Activated naive CD4-positive, alpha-beta T cell treated with anti-CD3 and anti-CD28 coated beads, Interleukin-2, amount 10 ng/mL, durations not matched to agents 7 days and 5 days (primary cell): Measurements from ENCODE around the gene OSBPL2.

ENCODE experiments used
- CTCF ChIA-PET: fragments of 350-600 bp; sonication (Branson Sonifier 250); formaldehyde crosslinking; loops from one replicate; lab custom pipeline; 2021; ENCODE audit warnings: antibody characterized with exemption; lab: Charles Lee
- DNase-seq: peaks from one replicate; pipeline ENCODE4 v3.0.0-alpha.2; 2020
- H3K27ac Mint-ChIP-seq: one replicate; pipeline ENCODE4 v1.8.0; 2021; ENCODE audit warnings: mild to moderate bottlenecking, moderate library complexity, mixed read lengths
- H3K27me3 Mint-ChIP-seq: one replicate; pipeline ENCODE4 v1.8.0; 2021; ENCODE audit warnings: mild to moderate bottlenecking, mixed read lengths
- H3K36me3 Mint-ChIP-seq: one replicate; pipeline ENCODE4 v1.8.0; 2021; ENCODE audit warnings: mixed read lengths
- H3K4me1 Mint-ChIP-seq: one replicate; pipeline ENCODE4 v1.8.0; 2021; ENCODE audit warnings: mixed read lengths
- H3K4me3 Mint-ChIP-seq: one replicate; pipeline ENCODE4 v1.8.0; 2021; ENCODE audit warnings: mild to moderate bottlenecking, moderate library complexity, mixed read lengths
- H3K9me3 Mint-ChIP-seq: one replicate; pipeline ENCODE4 v1.8.0; 2021; ENCODE audit warnings: mixed read lengths

Gene OSBPL2

DNA sequence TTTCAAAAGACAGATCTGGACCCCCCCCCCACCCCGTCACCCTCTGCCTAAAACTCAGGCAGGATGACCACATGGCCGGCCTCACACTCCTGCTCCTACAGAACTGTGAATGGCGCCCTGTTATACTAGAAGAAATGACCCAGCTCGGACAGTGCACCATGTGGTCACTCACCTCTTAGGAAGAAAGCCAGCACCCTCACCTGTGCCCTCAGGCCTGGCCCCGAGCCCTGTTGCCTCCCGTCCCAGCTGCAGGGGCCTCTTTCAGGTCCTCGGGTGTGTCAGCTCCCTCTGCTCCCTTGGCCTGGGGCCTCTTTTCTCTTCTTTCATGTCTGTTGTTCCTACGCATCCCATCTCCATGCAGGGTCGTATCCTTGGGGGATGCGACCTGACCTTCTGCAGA lies 23.7 kb downstream of the OSBPL2 start:
- Mint-ChIP-seq H3K9me3 (no peaks in the 10 kb centered on the region), H3K27me3 (no peaks in the 10 kb centered on the region), H3K36me3 (peaks cover 15% of the 10 kb centered on the region), H3K4me3 (no peak overlapping the region), H3K4me1 (no peaks in the 10 kb centered on the region), H3K27ac (no peak overlapping the region)
- CTCF ChIA-PET = no interaction called here
- no peak for DNase-seq

- H3K4me1 Mint-ChIP-seq = no peaks in the 10 kb centered on the region
- no peaks in the 10 kb centered on the region for H3K9me3 Mint-ChIP-seq
- peaks cover 15% of the 10 kb centered on the region for H3K36me3 Mint-ChIP-seq
- H3K27me3 Mint-ChIP-seq = no peaks in the 10 kb centered on the region
- no peak overlapping the region for H3K4me3 Mint-ChIP-seq
- no peak overlapping the region for H3K27ac Mint-ChIP-seq
- CTCF ChIA-PET = no interaction called here
- no peak for DNase-seq
These were observed 25.1 kb downstream of the OSBPL2 start for GRCh38 chr20:62263396-62263795.

- CTCF ChIA-PET = no interaction called here
- no peaks in the 10 kb centered on the region for H3K9me3 Mint-ChIP-seq
- peaks cover 14% of the 10 kb centered on the region for H3K36me3 Mint-ChIP-seq
- no peak for DNase-seq
- H3K4me3 Mint-ChIP-seq = no peak overlapping the region
- H3K4me1 Mint-ChIP-seq = no peaks in the 10 kb centered on the region
- H3K27me3 Mint-ChIP-seq = no peaks in the 10 kb centered on the region
- no peak overlapping the region for H3K27ac Mint-ChIP-seq
These were observed 27.0 kb downstream of the OSBPL2 start for GRCh38 chr20:62265365-62265764.

GRCh38 chr20:62266340-62266739 lies 28.0 kb downstream of the OSBPL2 start:
- H3K4me3 Mint-ChIP-seq = no peak overlapping the region
- H3K9me3 Mint-ChIP-seq = no peaks in the 10 kb centered on the region
- no peak overlapping the region for H3K27ac Mint-ChIP-seq
- H3K4me1 Mint-ChIP-seq = no peaks in the 10 kb centered on the region
- CTCF ChIA-PET = no interaction called here
- DNase-seq = no peak
- peaks cover 14% of the 10 kb centered on the region for H3K36me3 Mint-ChIP-seq
- H3K27me3 Mint-ChIP-seq = no peaks in the 10 kb centered on the region

GRCh38 chr20:62266851-62267250 lies 28.5 kb downstream of the OSBPL2 start:
- CTCF ChIA-PET = no interaction called here
- no peaks in the 10 kb centered on the region for H3K4me1 Mint-ChIP-seq
- no peak for DNase-seq
- H3K36me3 Mint-ChIP-seq = peaks cover 16% of the 10 kb centered on the region
- no peak overlapping the region for H3K4me3 Mint-ChIP-seq
- no peaks in the 10 kb centered on the region for H3K27me3 Mint-ChIP-seq
- H3K9me3 Mint-ChIP-seq = no peaks in the 10 kb centered on the region
- H3K27ac Mint-ChIP-seq = no peak overlapping the region

- DNase-seq = no peak
- Mint-ChIP-seq H3K4me1 (no peaks in the 10 kb centered on the region), H3K36me3 (peaks cover 15% of the 10 kb centered on the region), H3K27me3 (no peaks in the 10 kb centered on the region), H3K4me3 (no peak overlapping the region), H3K9me3 (no peaks in the 10 kb centered on the region), H3K27ac (no peak overlapping the region)
- CTCF ChIA-PET = no interaction called here
These were observed 29.2 kb downstream of the OSBPL2 start for GRCh38 chr20:62267543-62267942.

GRCh38 chr20:62268228-62268900 lies 30.0 kb downstream of the OSBPL2 start:
- Mint-ChIP-seq H3K4me3 (no peak overlapping the region), H3K9me3 (no peaks in the 10 kb centered on the region), H3K4me1 (no peaks in the 10 kb centered on the region), H3K27ac (no peak overlapping the region), H3K36me3 (peaks cover 18% of the 10 kb centered on the region), H3K27me3 (no peaks in the 10 kb centered on the region)
- DNase-seq = no peak
- CTCF ChIA-PET = no interaction called here

GRCh38 chr20:62269378-62269777 lies 31.1 kb downstream of the OSBPL2 start:
- Mint-ChIP-seq H3K27ac (no peak overlapping the region), H3K4me3 (no peak overlapping the region), H3K4me1 (no peaks in the 10 kb centered on the region), H3K36me3 (peaks cover 18% of the 10 kb centered on the region), H3K27me3 (no peaks in the 10 kb centered on the region), H3K9me3 (no peaks in the 10 kb centered on the region)
- no peak for DNase-seq
- CTCF ChIA-PET = no interaction called here

GRCh38 chr20:62269871-62270270 lies 31.6 kb downstream of the OSBPL2 start:
- Mint-ChIP-seq H3K27me3 (no peaks in the 10 kb centered on the region), H3K36me3 (peaks cover 13% of the 10 kb centered on the region), H3K4me3 (no peak overlapping the region), H3K9me3 (no peaks in the 10 kb centered on the region), H3K4me1 (no peaks in the 10 kb centered on the region), H3K27ac (no peak overlapping the region)
- CTCF ChIA-PET = no interaction called here
- no peak for DNase-seq

DNA sequence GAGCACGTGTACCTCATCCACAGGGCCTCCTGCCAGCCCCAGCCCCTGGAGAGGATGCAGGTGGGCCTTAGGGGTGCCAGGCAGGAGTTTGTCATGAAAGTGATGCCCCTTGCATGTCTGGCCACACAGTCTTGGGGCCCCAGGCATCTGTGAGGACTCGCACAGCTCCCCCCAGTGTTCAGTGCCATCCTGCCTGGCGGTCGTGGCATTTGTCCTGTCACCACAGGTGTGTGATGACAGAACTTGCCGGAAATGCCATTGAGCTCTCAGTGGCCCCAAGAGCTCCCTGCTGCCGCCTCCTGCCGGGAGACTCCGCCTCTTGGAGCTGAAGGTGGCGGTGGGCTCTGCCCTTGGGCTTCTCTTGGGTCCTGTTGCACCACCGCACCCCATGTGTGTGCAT lies 33.9 kb downstream of the OSBPL2 start:
- H3K36me3 Mint-ChIP-seq = peaks cover 6% of the 10 kb centered on the region
- CTCF ChIA-PET = no interaction called here

GRCh38 chr20:62273416-62273815 lies 35.1 kb downstream of the OSBPL2 start:
- Mint-ChIP-seq H3K9me3 (no peaks in the 10 kb centered on the region), H3K4me1 (no peaks in the 10 kb centered on the region), H3K36me3 (peaks cover 6% of the 10 kb centered on the region), H3K27me3 (no peaks in the 10 kb centered on the region), H3K4me3 (no peak overlapping the region), H3K27ac (no peak overlapping the region)
- no peak for DNase-seq
- CTCF ChIA-PET = no interaction called here

More for the DNA sequence above, 33.9 kb downstream of the OSBPL2 start:
- H3K27me3 Mint-ChIP-seq = no peaks in the 10 kb centered on the region
- no peak overlapping the region for H3K4me3 Mint-ChIP-seq
- no peak for DNase-seq
- no peak overlapping the region for H3K27ac Mint-ChIP-seq
- H3K9me3 Mint-ChIP-seq = no peaks in the 10 kb centered on the region
- no peaks in the 10 kb centered on the region for H3K4me1 Mint-ChIP-seq

- Mint-ChIP-seq H3K9me3 (no peaks in the 10 kb centered on the region), H3K4me3 (no peak overlapping the region), H3K27ac (peak overlapping the region; percentile 24), H3K4me1 (no peaks in the 10 kb centered on the region), H3K27me3 (no peaks in the 10 kb centered on the region), H3K36me3 (peaks cover 11% of the 10 kb centered on the region)
- CTCF ChIA-PET = no interaction called here
- no peak for DNase-seq
These were observed 36.1 kb downstream of the OSBPL2 start for GRCh38 chr20:62274332-62274950.

DNA sequence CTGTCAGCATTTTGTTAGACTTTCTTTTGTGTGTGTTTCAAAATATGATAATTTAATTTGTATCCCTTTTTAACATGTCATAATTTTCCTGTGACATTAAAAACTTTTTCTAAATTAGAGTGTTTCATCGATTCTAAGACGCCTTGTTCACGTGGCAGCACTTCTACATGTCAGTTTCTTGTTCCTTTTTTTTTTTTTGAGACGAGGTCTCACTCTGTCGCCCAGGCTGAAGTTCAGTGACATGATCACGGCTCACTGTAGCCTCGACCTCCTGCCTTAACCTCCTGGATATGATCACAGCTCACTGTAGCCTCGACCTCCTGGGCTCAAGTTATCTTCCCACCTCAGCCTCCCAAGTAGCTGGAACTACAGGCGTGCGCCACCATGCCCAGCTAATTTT lies 36.9 kb downstream of the OSBPL2 start:
- Mint-ChIP-seq H3K27me3 (no peaks in the 10 kb centered on the region), H3K36me3 (peaks cover 13% of the 10 kb centered on the region), H3K27ac (no peak overlapping the region), H3K4me1 (no peaks in the 10 kb centered on the region), H3K9me3 (no peaks in the 10 kb centered on the region), H3K4me3 (no peak overlapping the region)
- DNase-seq = no peak
- CTCF ChIA-PET = no interaction called here

GRCh38 chr20:62276439-62276838 lies 38.1 kb downstream of the OSBPL2 start:
- Mint-ChIP-seq H3K4me1 (no peaks in the 10 kb centered on the region), H3K27ac (no peak overlapping the region), H3K4me3 (no peak overlapping the region), H3K36me3 (peaks cover 14% of the 10 kb centered on the region), H3K9me3 (no peaks in the 10 kb centered on the region), H3K27me3 (no peaks in the 10 kb centered on the region)
- no peak for DNase-seq
- CTCF ChIA-PET = no interaction called here

DNA sequence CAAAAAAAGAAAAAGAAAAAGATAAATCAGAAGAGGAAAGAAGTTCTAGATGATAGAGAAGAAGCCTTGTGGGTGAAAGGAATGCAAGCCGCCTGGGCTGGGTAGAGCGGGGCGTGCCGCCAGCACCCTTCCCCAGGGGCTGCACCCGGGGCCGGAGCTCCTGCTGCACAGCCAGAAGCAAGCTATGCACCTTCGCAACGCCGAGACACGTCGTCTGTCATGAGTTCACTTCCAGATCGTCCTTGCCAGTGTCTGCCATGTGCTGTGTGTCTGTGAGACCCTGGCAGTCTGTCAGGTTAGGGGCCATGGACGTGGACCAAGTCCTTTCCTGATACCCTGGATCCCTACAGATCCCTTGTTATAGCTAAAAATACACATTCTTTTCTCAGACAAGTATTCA lies 38.9 kb downstream of the OSBPL2 start:
- DNase-seq = no peak
- CTCF ChIA-PET = no interaction called here
- Mint-ChIP-seq H3K4me3 (no peak overlapping the region), H3K4me1 (no peaks in the 10 kb centered on the region), H3K36me3 (peaks cover 19% of the 10 kb centered on the region), H3K27ac (no peak overlapping the region), H3K27me3 (no peaks in the 10 kb centered on the region), H3K9me3 (no peaks in the 10 kb centered on the region)
